Spleen (tissue), 11 donors: ENCODE measurements around the gene GP1BB. TPM values are rescaled to one million over a fixed set of nuclear protein-coding genes. Genes with fewer than 3 reads are reported as not detected.
A peak's percentile ranks its signal among the peaks of the same experiment; 100 is the strongest.

Experiments
- DNase-seq: peaks from one replicate; pipeline ENCODE4 v3.0.0-alpha.2; 2020
- H3K27ac ChIP-seq, 8 donors: fragments of 200-600 bp; sonication (generic) in 7 of 8; 1 replicate in 4 of 8; 2 replicates in 4 of 8; pipeline versions ENCODE4 v1.5.0 to v1.8.0; 2016 to 2021; ENCODE audit warnings: inconsistent platforms in 4 of 8, mild to moderate bottlenecking in 4 of 8, moderate library complexity in 1 of 8
- H3K27me3 ChIP-seq, 7 donors: fragments of 200-600 bp; sonication (generic) in 6 of 7; replicated peaks in 1 of 7; 1 replicate in 4 of 7; 2 replicates in 3 of 7; pipeline versions ENCODE4 v1.5.0 to v1.8.0; 2016 to 2021; ENCODE audit warnings: inconsistent platforms in 3 of 7, mild to moderate bottlenecking in 1 of 7
- H3K36me3 ChIP-seq, 6 donors: fragments of 200-600 bp; sonication (generic) in 5 of 6; 1 replicate in 4 of 6; 2 replicates in 2 of 6; pipeline versions ENCODE4 v1.5.0 to v1.8.0; 2016 to 2021; ENCODE audit warnings: inconsistent platforms in 2 of 6
- H3K4me1 ChIP-seq, 6 donors: fragments of 200-600 bp; sonication (generic) in 5 of 6; 1 replicate in 3 of 6; 2 replicates in 3 of 6; pipeline versions ENCODE4 v1.5.0 to v1.8.0; 2016 to 2021; ENCODE audit warnings: inconsistent platforms in 3 of 6
- H3K4me3 ChIP-seq, 8 donors: fragments of 200-600 bp; sonication (generic) in 7 of 8; 1 replicate in 4 of 8; 2 replicates in 4 of 8; pipeline versions ENCODE4 v1.5.0 to v1.8.0; 2016 to 2021; ENCODE audit warnings: inconsistent platforms in 4 of 8, mild to moderate bottlenecking in 4 of 8, moderate library complexity in 2 of 8
- H3K9me3 ChIP-seq, 8 donors: fragments of 200-600 bp; sonication (generic) in 7 of 8; 1 replicate in 4 of 8; 2 replicates in 4 of 8; pipeline versions ENCODE4 v1.5.0 to v1.8.0; 2016 to 2021; ENCODE audit warnings: inconsistent platforms in 4 of 8
- CTCF ChIP-seq, 11 experiments: fragments of 200-600 bp in 7 of 11; fragments of 450-650 bp in 4 of 11; sonication (generic) in 4 of 11; IDR thresholded peaks in 8 of 11; conservative IDR thresholded peaks in 3 of 11; 1 replicate in 7 of 11; 2 replicates in 4 of 11; pipeline versions ENCODE4 v1.4.0 to v1.8.0; 2016 to 2021; ENCODE audit warnings: antibody characterized with exemption in 11 of 11, inconsistent platforms in 4 of 11, mild to moderate bottlenecking in 1 of 11
- POLR2A ChIP-seq, 3 donors: fragments of 450-650 bp; IDR thresholded peaks; one replicate each; pipeline ENCODE4 v1.5.1; 2017; ENCODE audit warnings: antibody characterized with exemption in 3 of 3, mild to moderate bottlenecking in 1 of 3
- POLR2AphosphoS5 ChIP-seq, 3 donors: sonication (generic); formaldehyde crosslinking; IDR thresholded peaks; one replicate each; pipeline ENCODE4 v1.5.1; 2017; ENCODE audit warnings: antibody characterized with exemption in 3 of 3
- WGBS, 5 donors: extraction: QIAGEN DNeasy Blood & Tissue Kit in 3 of 5; methylation state at CpG; one replicate each; pipeline versions ENCODE4 v1.1.5 to v1.1.7; 2013 to 2018; 5-methylcytosine and 5-hydroxymethylcytosine counted together
- intact Hi-C: fragments of 100-400 bp; cut with DNase I; formaldehyde crosslinking; loops from one replicate; pipeline ENCODE4 v1.15.0; 2023; ENCODE audit warnings: low total_unique reads
- polyA plus RNA-seq, 3 donors: library from polyadenylated mRNA; stranded (reverse); fragments of 200-250 nt; gene quantifications; one replicate each; pipeline ENCODE4 v1.2.1, GENCODE V29; 2013
- total RNA-seq, 7 donors: library from RNA; depleted of rRNA in 3 of 7; stranded (reverse); fragments of >200 nt in 3 of 7; fragmentation: NEBNext Ultra II Directional in 4 of 7; extraction: Animal tissue kit (Norgen Biotek cat#: 25700) in 4 of 7; gene quantifications; one replicate each; pipeline versions ENCODE4 v1.1.0 to v1.2.1, GENCODE V29; 2016 to 2021
- donor health status: healthy with polysubstance abuse.
- donor health status: DM: no; HTN: no; CAD: no; lungs with moderate emphysema.
- donor health status: DM: no; HTN: no; CAD: no.
- donor health status: Bipolar disorder and iron deficiency.
- donor health status: healthy.
- donor health status: DM: no; HTN: no; CAD: no.
- donor health status: DM: yes; HTN: yes; CAD: no.

Gene GP1BB
- total and polyA plus RNA-seq, 10 donors: 4.2 to 25.4 (median 13.1) TPM

GRCh38 chr22:19759427-19760057 is 36.2 kb downstream of the GP1BB start:
- Histone ChIP-seq H3K4me1 (peaks cover 21 to 67% (median 55%) of the 10 kb centered on the region in 6 donors), H3K4me3 (peak overlapping the region in 1 of 8 donors; percentile 28)
- DNase-seq: no peak

GRCh38 chr22:19760058-19760950 is 37.0 kb downstream of the GP1BB start, which contains the start of gene TBX1:
TSS of gene TBX1 (plus strand) at chr22:19760778. CDS start at chr22:19760844, 66 bp downstream.
- peaks cover 20 to 66% (median 54%) of the 10 kb centered on the region in 6 donors for H3K4me1 ChIP-seq
- peak within 1 kb of the TSS in 3 of 8 donors; percentile 21 to 57 (median 21) for H3K4me3 ChIP-seq
- H3K9me3 ChIP-seq: no peaks in the 10 kb centered on the region
- H3K27ac ChIP-seq: no peak within 1 kb of the TSS
- peaks cover 11 to 98% (median 90%) of the 10 kb centered on the region in 7 donors for H3K27me3 ChIP-seq
- H3K36me3 ChIP-seq: no peaks in the 10 kb centered on the region
- intact Hi-C loops: no loop called here
- DNase-seq: no peak
- 3 to 8% (median 6%) methylated on average over 26 to 65 of the region's 79 CpGs for WGBS, 5 donors
- TF ChIP-seq POLR2A (IDR thresholded peaks at IDR 0.05) (no peak), CTCF (IDR thresholded peaks at IDR 0.05 in 8 of 11, conservative IDR thresholded peaks at IDR 0.05 in 3 of 11) (no peak), POLR2AphosphoS5 (IDR thresholded peaks at IDR 0.05) (no peak)

More at GRCh38 chr22:19759427-19760057, 36.2 kb downstream of the GP1BB start:
- no peak for TF ChIP-seq POLR2A (IDR thresholded peaks at IDR 0.05)
- no peak for TF ChIP-seq CTCF (IDR thresholded peaks at IDR 0.05 in 8 of 11, conservative IDR thresholded peaks at IDR 0.05 in 3 of 11)
- no peak for TF ChIP-seq POLR2AphosphoS5 (IDR thresholded peaks at IDR 0.05)
- intact Hi-C loops: no loop called here
- H3K36me3 ChIP-seq: no peaks in the 10 kb centered on the region
- H3K27me3 ChIP-seq: peaks cover 19 to 98% (median 90%) of the 10 kb centered on the region in 7 donors
- H3K27ac ChIP-seq: no peak overlapping the region
- no peaks in the 10 kb centered on the region for H3K9me3 ChIP-seq
- WGBS, 5 donors: 5 to 11% (median 6%) methylated on average over 17 to 43 of the region's 43 CpGs

- no peak overlapping the region for H3K27ac ChIP-seq
- H3K9me3 ChIP-seq: no peaks in the 10 kb centered on the region
- TF ChIP-seq POLR2AphosphoS5 (IDR thresholded peaks at IDR 0.05) (no peak), CTCF (IDR thresholded peaks at IDR 0.05 in 8 of 11, conservative IDR thresholded peaks at IDR 0.05 in 3 of 11) (no peak), POLR2A (IDR thresholded peaks at IDR 0.05) (no peak)
- H3K36me3 ChIP-seq: no peaks in the 10 kb centered on the region
- DNase-seq: no peak
- intact Hi-C loops: no loop called here
- 6 to 30% (median 11%) methylated on average over 26 to 117 of the region's 117 CpGs for WGBS, 5 donors
- H3K4me3 ChIP-seq: peak overlapping the region in 3 of 8 donors; percentile 21 to 57 (median 21)
- H3K27me3 ChIP-seq: peaks cover 9 to 98% (median 88%) of the 10 kb centered on the region in 7 donors
- H3K4me1 ChIP-seq: peaks cover 13 to 65% (median 52%) of the 10 kb centered on the region in 6 donors
Measured at GRCh38 chr22:19760951-19761724, 37.8 kb downstream of the GP1BB start.
